Stimulated activated CD8-positive, alpha-beta memory T cell treated with anti-CD3 and anti-CD28 coated beads, Interleukin-7, amount 100 ng/mL, for 4 hours (primary cell): ENCODE data around the gene SMIM14.
A peak's percentile ranks its signal among the peaks of the same experiment; 100 is the strongest.
"Not testable (repeated sequence)": the region's sequence is repeated elsewhere in the genome, so short reads cannot be mapped to it uniquely, and the experiment has no call there.

Source experiments
- DNase-seq, 2 donors: peaks; one replicate each; pipeline ENCODE4 v3.0.0-alpha.2; 2020; ENCODE audit warnings: low read depth in 2 of 2

SMIM14 gene

GRCh38 chr4:39648213-39648612 lies 9.5 kb upstream of the SMIM14 start:
- DNase-seq, result no peak

- DNase-seq, result no peak
Observed at GRCh38 chr4:39642885-39643552, 4.4 kb upstream of the SMIM14 start.

- DNase-seq, result no peak
Observed at GRCh38 chr4:39641451-39641850, 2.8 kb upstream of the SMIM14 start.

GRCh38 chr4:39637586-39638353 lies 895 bp downstream of the SMIM14 start:
- peak in 1 of 2 donors; percentile 2 for DNase-seq

GRCh38 chr4:39637221-39637585 lies 1.5 kb downstream of the SMIM14 start:
- no peak for DNase-seq

GRCh38 chr4:39636531-39637184 lies 2.0 kb downstream of the SMIM14 start:
- peak in 1 of 2 donors; percentile 12 for DNase-seq

GRCh38 chr4:39635023-39635422 lies 3.6 kb downstream of the SMIM14 start:
- no peak for DNase-seq

GRCh38 chr4:39631700-39632079 lies 7.0 kb downstream of the SMIM14 start:
- DNase-seq, result no peak

GRCh38 chr4:39627413-39627812 lies 11.3 kb downstream of the SMIM14 start:
- no peak for DNase-seq

- DNase-seq, result no peak
Observed at GRCh38 chr4:39626913-39627312, 11.8 kb downstream of the SMIM14 start.

GRCh38 chr4:39626261-39626660 lies 12.4 kb downstream of the SMIM14 start:
- no peak for DNase-seq

GRCh38 chr4:39621582-39621981 lies 17.1 kb downstream of the SMIM14 start:
- DNase-seq, result no peak

GRCh38 chr4:39620551-39621313 lies 17.9 kb downstream of the SMIM14 start:
- no peak for DNase-seq

GRCh38 chr4:39617534-39617933 lies 21.1 kb downstream of the SMIM14 start:
- no peak for DNase-seq

- no peak for DNase-seq
Observed at GRCh38 chr4:39616651-39617050, 22.0 kb downstream of the SMIM14 start.

GRCh38 chr4:39616112-39616511 lies 22.6 kb downstream of the SMIM14 start:
- DNase-seq, result not testable (repeated sequence)

GRCh38 chr4:39614487-39615162 lies 24.0 kb downstream of the SMIM14 start:
- DNase-seq, result no peak

- DNase-seq, result no peak
Observed at GRCh38 chr4:39613093-39613656, 25.5 kb downstream of the SMIM14 start.

- DNase-seq, result no peak
Observed at GRCh38 chr4:39609454-39609931, 29.2 kb downstream of the SMIM14 start.

- DNase-seq, result no peak
Observed at GRCh38 chr4:39608451-39608850, 30.2 kb downstream of the SMIM14 start.

- no peak for DNase-seq
Observed at GRCh38 chr4:39606747-39607146, 31.9 kb downstream of the SMIM14 start.
